A673 (cell line): ENCODE measurements around the gene ETV3.

Experiments used
- CTCF ChIP-seq: fragments of 300-800, 200-600 bp; sonication (generic); conservative IDR thresholded peaks from 2 replicates; pipeline ENCODE4 v1.5.1; 2017; ENCODE audit warnings: low read depth, mild to moderate bottlenecking, antibody characterized with exemption, low read length, moderate library complexity, mixed read lengths
- EZH2 ChIP-seq: fragments of 200-600 bp; sonication (generic); IDR thresholded peaks from 2 replicates; pipeline ENCODE4 v1.6.1; 2017; ENCODE audit warnings: borderline replicate concordance, low read depth, mild to moderate bottlenecking, mixed read lengths, antibody characterized with exemption, low read length; ENCODE audit not compliant: poor library complexity, severe bottlenecking

DNA sequence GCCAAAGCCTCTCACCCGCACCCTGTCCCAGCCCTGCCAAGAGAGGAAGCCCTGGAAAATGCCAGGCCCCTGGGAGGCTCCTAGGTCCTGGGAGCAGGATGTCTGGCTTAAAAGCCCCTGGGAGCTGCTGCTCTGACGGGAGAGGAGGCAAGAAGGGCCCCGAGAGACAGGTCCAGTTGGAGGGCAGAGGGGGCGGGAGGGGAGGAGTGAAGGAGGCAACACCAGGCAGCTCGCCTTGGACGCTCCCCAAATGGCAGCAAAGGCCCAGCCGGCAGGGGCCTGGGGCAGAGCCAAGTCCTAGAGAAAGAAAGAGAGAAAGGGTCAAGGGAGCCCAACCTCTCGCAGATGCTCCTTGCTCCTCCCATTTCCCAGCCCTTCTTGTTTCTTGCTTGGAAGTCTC lies 45.4 kb downstream of the ETV3 start:
- TF ChIP-seq CTCF: no peak
- TF ChIP-seq EZH2: no peak
